Uterus (tissue), 2 donors: Measurements from ENCODE around the gene HSFX2.
"Not testable (repeated sequence)": the region's sequence is repeated elsewhere in the genome, so short reads cannot be mapped to it uniquely, and the experiment has no call there.

Experiments used
- CTCF ChIP-seq, 4 experiments: fragments of 200-600 bp in 2 of 4; fragments of 450-650 bp in 2 of 4; sonication (generic) in 2 of 4; IDR thresholded peaks; one replicate each; pipeline ENCODE4 v1.5.1; 2016 to 2019; ENCODE audit warnings: antibody characterized with exemption in 4 of 4, mild to moderate bottlenecking in 2 of 4, moderate library complexity in 1 of 4
- POLR2A ChIP-seq, 2 donors: fragments of 450-650 bp; IDR thresholded peaks; one replicate each; pipeline ENCODE4 v1.6.1; 2016; ENCODE audit warnings: antibody characterized with exemption in 2 of 2, mild to moderate bottlenecking in 1 of 2, moderate library complexity in 1 of 2

- not testable (repeated sequence) for TF ChIP-seq CTCF, POLR2A (IDR thresholded peaks at IDR 0.05)
Measured at GRCh38 chrX:149626829-149627228, 31.7 kb upstream of the HSFX2 start.
